Measurements from ENCODE around the gene SMYD1.
"Not testable (repeated sequence)": the region's sequence is repeated elsewhere in the genome, so short reads cannot be mapped to it uniquely, and the experiment has no call there.

SMYD1 gene

GRCh38 chr2:88067598-88067997 is at the start of gene SMYD1:
SMYD1 (plus strand) TSS chr2:88067825; CDS start chr2:88067865, 40 bp downstream.
- DNase-seq = no peak

- not testable (repeated sequence) for DNase-seq
These were observed 49.4 kb upstream of the SMYD1 start for GRCh38 chr2:88018077-88018805.

GRCh38 chr2:88018909-88019308 is 48.7 kb upstream of the SMYD1 start:
- DNase-seq = no peak

GRCh38 chr2:88019985-88020384 is 47.6 kb upstream of the SMYD1 start:
- DNase-seq = no peak

- no peak for DNase-seq
These were observed 45.0 kb upstream of the SMYD1 start for GRCh38 chr2:88022669-88022921.

- no peak for DNase-seq
These were observed 43.1 kb upstream of the SMYD1 start for GRCh38 chr2:88024509-88024908.

- DNase-seq = no peak
These were observed 39.8 kb upstream of the SMYD1 start for GRCh38 chr2:88027697-88028389.

GRCh38 chr2:88028931-88029330 is 38.7 kb upstream of the SMYD1 start:
- DNase-seq = no peak

GRCh38 chr2:88032070-88032702 is 35.4 kb upstream of the SMYD1 start:
- no peak for DNase-seq

- DNase-seq = no peak
These were observed 31.4 kb upstream of the SMYD1 start for GRCh38 chr2:88036182-88036581.

- DNase-seq = no peak
These were observed 31.0 kb upstream of the SMYD1 start for GRCh38 chr2:88036606-88037005.

- no peak for DNase-seq
These were observed 29.1 kb upstream of the SMYD1 start for GRCh38 chr2:88038263-88039105.

GRCh38 chr2:88042476-88042875 is 25.1 kb upstream of the SMYD1 start:
- no peak for DNase-seq

GRCh38 chr2:88045561-88045960 is 22.1 kb upstream of the SMYD1 start:
- DNase-seq = not testable (repeated sequence)

GRCh38 chr2:88048541-88048940 is 19.1 kb upstream of the SMYD1 start:
- no peak for DNase-seq

- DNase-seq = no peak
These were observed 18.0 kb upstream of the SMYD1 start for GRCh38 chr2:88049622-88050021.

GRCh38 chr2:88051792-88052191 is 15.8 kb upstream of the SMYD1 start:
- DNase-seq = no peak

GRCh38 chr2:88053296-88053695 is 14.3 kb upstream of the SMYD1 start:
- no peak for DNase-seq

- no peak for DNase-seq
These were observed 13.5 kb upstream of the SMYD1 start for GRCh38 chr2:88053934-88054781.

- DNase-seq = no peak
These were observed 12.7 kb upstream of the SMYD1 start for GRCh38 chr2:88054782-88055370.

- DNase-seq = peak; percentile 52
These were observed 12.1 kb upstream of the SMYD1 start, which contains the start of gene KRCC1 for GRCh38 chr2:88055371-88056128. KRCC1 (minus strand) TSS chr2:88055783; CDS start chr2:88028563, 27,220 bp downstream.
